Measurements from ENCODE around the gene SAMD4A. TPM values are rescaled to one million over a fixed set of nuclear protein-coding genes. Genes with fewer than 3 reads are reported as not detected.

Gene SAMD4A
- total RNA-seq, 1 experiment from 2014 or later: 9.6 TPM

DNA sequence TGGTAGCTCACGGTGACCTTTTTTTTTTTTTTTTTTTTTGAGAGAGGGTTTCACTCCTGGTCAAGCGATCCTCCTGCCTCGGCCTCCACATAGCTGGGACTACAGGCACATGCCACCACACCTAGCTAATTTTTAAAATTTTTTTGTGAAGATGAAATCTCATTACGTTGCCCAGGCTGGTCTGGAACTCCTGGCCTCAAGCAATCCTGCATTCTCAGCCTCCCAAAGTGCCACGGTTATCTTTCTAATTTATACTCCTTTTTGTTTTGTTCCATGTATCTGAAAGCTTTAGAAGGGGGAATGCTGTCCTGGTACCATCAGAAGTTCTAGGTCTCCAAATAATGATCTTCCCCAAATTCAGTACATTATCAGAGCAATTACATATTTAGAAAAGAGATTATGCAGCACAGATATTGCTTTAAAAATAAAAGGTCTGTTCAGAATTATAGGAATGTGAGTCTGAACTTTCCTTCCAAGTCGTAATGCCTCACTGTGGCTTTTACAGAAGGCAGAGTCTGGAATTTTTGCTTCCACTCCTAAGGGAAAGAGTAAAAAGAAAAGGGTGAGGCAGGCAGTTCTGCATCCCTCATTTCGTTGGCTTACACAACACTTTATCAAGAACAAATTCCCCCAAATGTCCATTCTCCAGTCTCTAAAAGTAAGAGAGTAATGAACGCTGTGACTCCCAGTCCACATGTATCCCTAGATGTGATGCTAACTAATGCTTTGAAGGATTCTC is 262.7 kb downstream of the SAMD4A start:
- H3K27me3 Mint-ChIP-seq (ENCODE audit: low read depth): peaks cover 10% of the 10 kb centered on the region
- H3K27ac ChIP-seq (ENCODE audit: insufficient read length, low read depth, low read length): no peak overlapping the region
- no peak overlapping the region for H4K8ac ChIP-seq (replicated peaks; ENCODE audit: insufficient read length, low read depth, low read length)
- H2BK120ac ChIP-seq (ENCODE audit: low read depth, low read length, poor library complexity, severe bottlenecking): no peak overlapping the region
- H4K5ac ChIP-seq (ENCODE audit: insufficient read length, low read depth, low read length): no peak overlapping the region
- no peak overlapping the region for H2BK20ac ChIP-seq (ENCODE audit: low read depth, low read length, poor library complexity, severe bottlenecking)
- no peak overlapping the region for H3T11ph ChIP-seq (ENCODE audit: low read length)
- H3K4me1 ChIP-seq (ENCODE audit: insufficient read depth, low read length): no peaks in the 10 kb centered on the region
- no peak overlapping the region for H3K9ac ChIP-seq (ENCODE audit: extremely low read depth, insufficient read length, low read length)
- no peak overlapping the region for H2AFZ ChIP-seq (ENCODE audit: low read length)
- no peaks in the 10 kb centered on the region for H4K20me1 ChIP-seq (ENCODE audit: control insufficient read depth, insufficient read depth, insufficient read length)
- H3K18ac ChIP-seq (ENCODE audit: insufficient read length, low read depth, low read length): no peak overlapping the region
- no peak overlapping the region for H2BK12ac ChIP-seq (ENCODE audit: insufficient read length, low read depth, low read length)
- no peaks in the 10 kb centered on the region for H3K4me1 Mint-ChIP-seq
- no peak overlapping the region for H3K56ac ChIP-seq (ENCODE audit: insufficient read length, low read depth, low read length)
- no peak overlapping the region for H3K14ac ChIP-seq (ENCODE audit: insufficient read depth, low read length)
- H2BK15ac ChIP-seq (ENCODE audit: low read depth, low read length): no peak overlapping the region
- H3K9me3 Mint-ChIP-seq: peaks cover 5 to 17% of the 10 kb centered on the region in 2 experiments
- DNase-seq: no peak
- H3K4me3 Mint-ChIP-seq: no peak overlapping the region
- no peaks in the 10 kb centered on the region for H3K79me1 ChIP-seq (ENCODE audit: insufficient read depth, low read depth, low read length, poor library complexity, severe bottlenecking)
- no peak overlapping the region for H2AK5ac ChIP-seq (ENCODE audit: insufficient read length, low read length)
- no peaks in the 10 kb centered on the region for H3K36me3 Mint-ChIP-seq (ENCODE audit: insufficient read depth in 1 of 3, low read depth in 3 of 3)
- no peaks in the 10 kb centered on the region for H3K9me3 ChIP-seq (ENCODE audit: control insufficient read depth, low read depth, low read length)
- TF ChIP-seq, protein P1, sequence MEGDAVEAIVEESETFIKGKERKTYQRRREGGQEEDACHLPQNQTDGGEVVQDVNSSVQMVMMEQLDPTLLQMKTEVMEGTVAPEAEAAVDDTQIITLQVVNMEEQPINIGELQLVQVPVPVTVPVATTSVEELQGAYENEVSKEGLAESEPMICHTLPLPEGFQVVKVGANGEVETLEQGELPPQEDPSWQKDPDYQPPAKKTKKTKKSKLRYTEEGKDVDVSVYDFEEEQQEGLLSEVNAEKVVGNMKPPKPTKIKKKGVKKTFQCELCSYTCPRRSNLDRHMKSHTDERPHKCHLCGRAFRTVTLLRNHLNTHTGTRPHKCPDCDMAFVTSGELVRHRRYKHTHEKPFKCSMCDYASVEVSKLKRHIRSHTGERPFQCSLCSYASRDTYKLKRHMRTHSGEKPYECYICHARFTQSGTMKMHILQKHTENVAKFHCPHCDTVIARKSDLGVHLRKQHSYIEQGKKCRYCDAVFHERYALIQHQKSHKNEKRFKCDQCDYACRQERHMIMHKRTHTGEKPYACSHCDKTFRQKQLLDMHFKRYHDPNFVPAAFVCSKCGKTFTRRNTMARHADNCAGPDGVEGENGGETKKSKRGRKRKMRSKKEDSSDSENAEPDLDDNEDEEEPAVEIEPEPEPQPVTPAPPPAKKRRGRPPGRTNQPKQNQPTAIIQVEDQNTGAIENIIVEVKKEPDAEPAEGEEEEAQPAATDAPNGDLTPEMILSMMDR (conservative IDR thresholded peaks at IDR 0.05): no peak
- H3K4me2 ChIP-seq (ENCODE audit: insufficient read depth, insufficient read length, low read length): no peak overlapping the region
- H3K23ac ChIP-seq (ENCODE audit: insufficient read length, low read depth, low read length): no peak overlapping the region
- no peak overlapping the region for H3K27ac Mint-ChIP-seq
- H3K27me3 ChIP-seq (ENCODE audit: insufficient read depth, low read length): no peaks in the 10 kb centered on the region
- H3K23me2 ChIP-seq (ENCODE audit: insufficient read length, low read depth, low read length, poor library complexity, severe bottlenecking): no peaks in the 10 kb centered on the region
- H4K91ac ChIP-seq (ENCODE audit: insufficient read length, low read depth, low read length): no peak overlapping the region
- H3K79me2 ChIP-seq (ENCODE audit: insufficient read depth, low read length): no peaks in the 10 kb centered on the region
- H2BK5ac ChIP-seq (ENCODE audit: insufficient read length, low read length): no peak overlapping the region
- WGBS (ENCODE audit: extremely low coverage, insufficient read length, low lambda C conversion rate): no CpG with 5 or more reads among the region's 8 CpGs
- H3K4ac ChIP-seq (ENCODE audit: low read depth, low read length): no peak overlapping the region
